ENCODE measurements around the gene CAPN6.

Gene CAPN6

DNA sequence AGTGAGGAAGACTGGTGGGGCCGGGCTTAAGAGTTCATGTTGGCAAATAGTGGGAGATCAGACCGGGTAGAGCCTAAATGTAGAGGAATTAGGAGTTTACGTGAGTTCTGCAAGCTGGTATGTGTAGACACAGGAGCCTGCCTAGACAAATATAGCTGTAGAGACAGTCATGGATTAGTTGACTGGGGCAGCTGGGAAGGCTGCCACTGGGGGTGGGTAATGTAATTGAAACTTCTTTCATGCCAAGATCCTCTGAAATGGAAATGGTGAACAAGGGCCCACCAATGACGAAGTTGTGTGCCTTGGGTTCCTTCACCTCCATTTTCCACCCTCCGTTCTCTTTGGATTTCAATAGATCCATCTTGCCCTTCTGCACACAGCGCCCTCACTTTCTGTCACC, 11.9 kb upstream of the CAPN6 start:
- H3K4me3 ChIP-seq (ENCODE audit: low read length, poor library complexity, severe bottlenecking), result no peak overlapping the region
- no peaks in the 10 kb centered on the region for H3K9me3 ChIP-seq (ENCODE audit: insufficient read depth, low read depth, low read length)
- H3K4me1 ChIP-seq (ENCODE audit: insufficient read depth, low read length, poor library complexity, severe bottlenecking), result no peaks in the 10 kb centered on the region
- no peak overlapping the region for H3K4me2 ChIP-seq (ENCODE audit: low read depth, low read length, poor library complexity, severe bottlenecking)
- H3K79me2 ChIP-seq (ENCODE audit: insufficient read depth, low read length), result no peaks in the 10 kb centered on the region
- no peak overlapping the region for H2AFZ ChIP-seq (ENCODE audit: low read length)
- H3K27me3 ChIP-seq (ENCODE audit: insufficient read depth, low read length, poor library complexity, severe bottlenecking), result no peaks in the 10 kb centered on the region
- no peak for TF ChIP-seq EZH2phosphoT487 (IDR thresholded peaks at IDR 0.05; ENCODE audit: borderline replicate concordance)
- TF ChIP-seq, protein P1, sequence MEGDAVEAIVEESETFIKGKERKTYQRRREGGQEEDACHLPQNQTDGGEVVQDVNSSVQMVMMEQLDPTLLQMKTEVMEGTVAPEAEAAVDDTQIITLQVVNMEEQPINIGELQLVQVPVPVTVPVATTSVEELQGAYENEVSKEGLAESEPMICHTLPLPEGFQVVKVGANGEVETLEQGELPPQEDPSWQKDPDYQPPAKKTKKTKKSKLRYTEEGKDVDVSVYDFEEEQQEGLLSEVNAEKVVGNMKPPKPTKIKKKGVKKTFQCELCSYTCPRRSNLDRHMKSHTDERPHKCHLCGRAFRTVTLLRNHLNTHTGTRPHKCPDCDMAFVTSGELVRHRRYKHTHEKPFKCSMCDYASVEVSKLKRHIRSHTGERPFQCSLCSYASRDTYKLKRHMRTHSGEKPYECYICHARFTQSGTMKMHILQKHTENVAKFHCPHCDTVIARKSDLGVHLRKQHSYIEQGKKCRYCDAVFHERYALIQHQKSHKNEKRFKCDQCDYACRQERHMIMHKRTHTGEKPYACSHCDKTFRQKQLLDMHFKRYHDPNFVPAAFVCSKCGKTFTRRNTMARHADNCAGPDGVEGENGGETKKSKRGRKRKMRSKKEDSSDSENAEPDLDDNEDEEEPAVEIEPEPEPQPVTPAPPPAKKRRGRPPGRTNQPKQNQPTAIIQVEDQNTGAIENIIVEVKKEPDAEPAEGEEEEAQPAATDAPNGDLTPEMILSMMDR (conservative IDR thresholded peaks at IDR 0.05; ENCODE audit: low read length), result no peak
- H3F3A ChIP-seq (ENCODE audit: low read depth), result no peaks in the 10 kb centered on the region
- H4K20me1 ChIP-seq (ENCODE audit: insufficient read depth, low read length, poor library complexity, severe bottlenecking), result no peaks in the 10 kb centered on the region
- no peaks in the 10 kb centered on the region for H3K9me2 ChIP-seq (replicated peaks; ENCODE audit: low read depth, low read length)
- no peaks in the 10 kb centered on the region for H3K36me3 ChIP-seq (ENCODE audit: insufficient read depth, low read length)
- H3K9ac ChIP-seq (ENCODE audit: low read depth, low read length, poor library complexity, severe bottlenecking), result no peak overlapping the region

DNA sequence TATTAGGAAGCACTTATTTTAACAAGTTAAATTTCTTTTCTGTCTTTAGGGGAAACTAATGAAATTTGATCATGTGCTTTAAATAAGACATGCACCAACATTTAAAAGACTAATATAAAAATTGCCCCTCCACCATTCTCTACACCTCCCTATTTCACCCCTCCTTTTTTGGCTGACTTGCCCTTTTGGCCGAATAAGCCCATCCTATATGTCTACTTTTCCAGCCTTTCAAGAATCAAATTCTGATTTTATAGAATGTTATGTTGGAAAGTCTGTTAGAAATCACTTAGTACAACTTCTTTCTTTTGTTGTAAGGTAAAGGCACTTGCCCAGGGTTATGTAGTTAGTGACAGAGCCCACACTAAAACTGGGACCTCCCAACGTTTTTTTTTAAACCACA, 1.8 kb downstream of the CAPN6 start:
- H3F3A ChIP-seq (ENCODE audit: low read depth), result no peaks in the 10 kb centered on the region
- no peak overlapping the region for H2AFZ ChIP-seq (ENCODE audit: low read length)
- TF ChIP-seq, protein P1 (conservative IDR thresholded peaks at IDR 0.05; ENCODE audit: low read length), result no peak
- TF ChIP-seq EZH2phosphoT487 (IDR thresholded peaks at IDR 0.05; ENCODE audit: borderline replicate concordance), result no peak
- H3K79me2 ChIP-seq (ENCODE audit: insufficient read depth, low read length), result no peaks in the 10 kb centered on the region
- no peak overlapping the region for H3K9ac ChIP-seq (ENCODE audit: low read depth, low read length, poor library complexity, severe bottlenecking)
- H3K36me3 ChIP-seq (ENCODE audit: insufficient read depth, low read length), result no peaks in the 10 kb centered on the region
- no peaks in the 10 kb centered on the region for H3K9me3 ChIP-seq (ENCODE audit: insufficient read depth, low read depth, low read length)
- H3K27me3 ChIP-seq (ENCODE audit: insufficient read depth, low read length, poor library complexity, severe bottlenecking), result no peaks in the 10 kb centered on the region
- no peaks in the 10 kb centered on the region for H3K4me1 ChIP-seq (ENCODE audit: insufficient read depth, low read length, poor library complexity, severe bottlenecking)
- no peaks in the 10 kb centered on the region for H3K9me2 ChIP-seq (replicated peaks; ENCODE audit: low read depth, low read length)
- no peak overlapping the region for H3K4me3 ChIP-seq (ENCODE audit: low read length, poor library complexity, severe bottlenecking)
- no peak overlapping the region for H3K4me2 ChIP-seq (ENCODE audit: low read depth, low read length, poor library complexity, severe bottlenecking)
- H4K20me1 ChIP-seq (ENCODE audit: insufficient read depth, low read length, poor library complexity, severe bottlenecking), result no peaks in the 10 kb centered on the region

DNA sequence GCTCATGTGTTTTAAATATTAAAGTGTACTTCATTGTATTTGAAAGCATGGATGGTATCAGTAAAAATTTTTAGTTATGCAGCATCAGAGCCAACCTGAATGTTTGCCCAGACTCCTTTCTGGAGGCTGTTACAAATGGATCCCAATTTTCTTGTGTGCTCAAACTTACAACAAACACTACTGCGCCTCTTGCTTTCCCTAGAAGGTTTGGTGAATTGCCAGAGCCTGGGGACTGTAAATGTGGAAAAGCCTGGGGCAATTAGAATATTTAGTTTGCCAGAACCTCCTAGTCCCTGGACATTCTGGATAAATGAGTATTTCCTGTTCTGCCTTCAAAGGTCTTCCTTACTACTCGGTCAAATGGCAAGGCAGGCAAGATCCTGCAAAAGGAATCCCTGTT, 4.8 kb downstream of the CAPN6 start:
- Histone ChIP-seq H3K4me2 (ENCODE audit: low read depth, low read length, poor library complexity, severe bottlenecking) (no peak overlapping the region), H3K79me2 (ENCODE audit: insufficient read depth, low read length) (no peaks in the 10 kb centered on the region), H3K9ac (ENCODE audit: low read depth, low read length, poor library complexity, severe bottlenecking) (no peak overlapping the region), H3K9me3 (ENCODE audit: insufficient read depth, low read depth, low read length) (no peaks in the 10 kb centered on the region), H3K27me3 (ENCODE audit: insufficient read depth, low read length, poor library complexity, severe bottlenecking) (no peaks in the 10 kb centered on the region), H2AFZ (ENCODE audit: low read length) (no peak overlapping the region), H3K4me3 (ENCODE audit: low read length, poor library complexity, severe bottlenecking) (no peak overlapping the region), H3K4me1 (ENCODE audit: insufficient read depth, low read length, poor library complexity, severe bottlenecking) (no peaks in the 10 kb centered on the region), H4K20me1 (ENCODE audit: insufficient read depth, low read length, poor library complexity, severe bottlenecking) (no peaks in the 10 kb centered on the region), H3K36me3 (ENCODE audit: insufficient read depth, low read length) (no peaks in the 10 kb centered on the region), H3F3A (ENCODE audit: low read depth) (no peaks in the 10 kb centered on the region), H3K9me2 (replicated peaks; ENCODE audit: low read depth, low read length) (no peaks in the 10 kb centered on the region)
- TF ChIP-seq, protein P1 (conservative IDR thresholded peaks at IDR 0.05; ENCODE audit: low read length), result no peak
- TF ChIP-seq EZH2phosphoT487 (IDR thresholded peaks at IDR 0.05; ENCODE audit: borderline replicate concordance), result no peak
